Neural progenitor cell (in vitro differentiated cells): ENCODE results near the gene OR11G2.

Experiments
- CTCF ChIP-seq: fragments of 200-600 bp; sonication (generic); IDR thresholded peaks from 2 replicates; pipeline ENCODE4 v1.5.1; 2017; ENCODE audit warnings: antibody characterized with exemption, mild to moderate bottlenecking
- EZH2 ChIP-seq: fragments of 200-600 bp; sonication (generic); IDR thresholded peaks from 2 replicates; pipeline ENCODE4 v1.6.1; 2017; ENCODE audit warnings: antibody characterized with exemption, mild to moderate bottlenecking, moderate library complexity
- EZH2phosphoT487 ChIP-seq: fragments of 200-600 bp; sonication (generic); IDR thresholded peaks from 2 replicates; pipeline ENCODE4 v1.6.1; 2017; ENCODE audit warnings: antibody characterized with exemption

GRCh38 chr14:20144820-20145219 is 45.9 kb upstream of the OR11G2 start:
- no peak for TF ChIP-seq EZH2
- TF ChIP-seq CTCF, result no peak
- no peak for TF ChIP-seq EZH2phosphoT487
